GM18909 (cell line): ENCODE measurements around the gene DRAP1.
"Not testable (repeated sequence)": the region's sequence is repeated elsewhere in the genome, so short reads cannot be mapped to it uniquely, and the experiment has no call there.

Experiments
- ATAC-seq: cut with Tn5 transposase; IDR thresholded peaks from one replicate; pipeline ENCODE4 v1.9.1; 2021; ENCODE audit warnings: mild to moderate bottlenecking; ENCODE audit not compliant: unreplicated experiment, poor library complexity

The DRAP1 gene

DNA sequence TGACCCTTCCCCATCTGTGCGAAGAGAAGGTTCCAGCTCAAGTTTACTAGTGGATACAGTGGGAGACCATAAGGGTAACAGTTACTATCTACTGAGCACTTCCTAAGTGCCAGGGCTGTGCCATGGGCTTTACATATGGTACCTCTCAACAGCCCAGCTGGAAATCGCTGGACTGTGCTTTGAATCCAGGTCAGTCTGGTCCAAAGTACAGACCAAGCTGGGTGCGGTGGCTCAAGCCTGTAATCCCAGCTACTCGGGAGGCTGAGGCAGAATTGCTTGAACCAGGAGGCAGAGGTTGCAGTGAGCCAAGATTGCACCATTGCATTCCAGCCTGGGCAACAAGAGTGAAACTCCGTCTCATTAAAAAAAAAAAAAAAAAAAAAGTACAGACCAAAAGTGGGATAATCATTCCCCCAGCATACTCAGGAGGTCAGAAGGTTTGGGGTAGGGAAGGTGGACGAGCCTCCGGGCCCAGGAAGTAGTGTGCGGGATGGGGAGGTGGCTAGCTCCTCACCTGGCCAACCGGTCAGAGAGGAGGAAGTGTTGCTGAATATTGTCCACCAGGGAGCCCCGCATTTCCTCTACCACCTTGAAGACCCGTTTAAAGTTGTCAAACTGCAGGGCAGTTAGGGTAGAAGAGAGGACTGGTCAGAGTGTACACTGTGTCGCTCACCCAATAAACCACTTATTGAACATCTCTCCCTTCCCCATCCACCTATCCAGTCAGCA lies 33.3 kb upstream of the DRAP1 start:
- no peak for ATAC-seq

DNA sequence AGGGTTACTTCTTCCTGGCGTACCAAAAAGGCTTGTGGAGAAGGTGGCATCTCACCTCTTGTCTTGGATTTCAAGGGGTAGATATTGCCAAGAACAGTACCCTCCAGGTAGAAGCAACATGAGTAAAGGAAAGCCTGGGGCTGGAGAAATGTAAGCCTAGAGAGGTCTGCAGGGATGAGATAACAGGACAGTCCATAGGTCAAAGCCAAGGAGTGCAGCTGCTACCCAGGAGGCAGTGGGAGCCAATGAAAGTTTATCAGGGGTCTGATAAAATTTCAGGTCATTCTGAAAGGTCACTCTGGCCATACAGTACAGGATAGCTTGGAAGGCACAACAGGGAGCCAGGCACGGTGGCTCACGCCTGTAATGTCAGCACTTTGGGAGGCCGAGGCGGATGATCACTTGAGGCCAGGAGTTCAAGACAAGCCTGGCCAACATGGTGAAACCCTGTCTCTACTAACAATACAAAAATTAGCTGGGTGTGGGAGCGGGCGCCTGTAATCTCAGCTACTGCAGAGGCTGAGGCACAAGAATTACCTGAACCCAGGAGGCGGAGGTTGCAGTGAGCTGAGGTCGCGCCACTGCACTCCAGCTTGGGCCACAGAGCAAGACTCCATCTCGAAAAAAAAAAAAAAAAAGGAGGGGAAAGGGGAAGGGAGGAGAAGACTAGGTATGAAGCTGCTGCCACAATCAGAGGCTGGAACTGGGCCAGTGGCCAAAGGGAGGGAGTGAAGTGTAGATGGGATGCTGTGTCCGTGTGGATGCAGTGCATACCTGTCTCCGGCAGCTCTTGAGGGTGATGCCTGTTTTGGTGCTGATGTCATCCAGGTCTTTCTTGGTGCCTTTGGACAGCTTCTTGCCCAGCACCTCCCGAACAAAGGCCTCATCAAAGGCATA lies 32.2 kb upstream of the DRAP1 start:
- no peak for ATAC-seq

DNA sequence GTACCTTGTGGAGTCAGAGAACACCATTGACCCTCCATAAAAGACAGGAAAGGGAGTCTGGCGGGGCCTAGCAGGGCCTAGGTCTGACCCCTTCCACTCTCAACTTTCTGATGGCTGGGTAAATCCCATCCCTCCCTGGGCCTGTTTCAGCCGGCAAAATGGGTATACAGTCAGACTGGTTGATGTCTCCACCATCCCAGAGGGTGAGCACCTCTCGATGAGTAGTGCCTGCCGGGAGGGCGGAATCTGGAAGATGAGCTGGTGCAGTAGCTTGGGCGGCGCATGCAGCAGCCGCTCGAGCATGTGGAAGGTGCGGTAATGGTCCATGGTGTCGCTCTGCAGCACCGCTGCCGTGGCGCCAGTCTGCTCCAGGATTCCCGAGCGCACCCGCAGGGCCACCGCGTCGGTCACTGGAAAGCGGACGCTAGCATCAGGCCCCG lies 31.5 kb upstream of the DRAP1 start:
- ATAC-seq, result no peak

GRCh38 chr11:65888163-65888814 lies 30.9 kb upstream of the DRAP1 start, which contains the start of gene FIBP:
FIBP (minus strand) TSS chr11:65888471; CDS start chr11:65888418, 53 bp downstream.
- peak; percentile 45 for ATAC-seq

DNA sequence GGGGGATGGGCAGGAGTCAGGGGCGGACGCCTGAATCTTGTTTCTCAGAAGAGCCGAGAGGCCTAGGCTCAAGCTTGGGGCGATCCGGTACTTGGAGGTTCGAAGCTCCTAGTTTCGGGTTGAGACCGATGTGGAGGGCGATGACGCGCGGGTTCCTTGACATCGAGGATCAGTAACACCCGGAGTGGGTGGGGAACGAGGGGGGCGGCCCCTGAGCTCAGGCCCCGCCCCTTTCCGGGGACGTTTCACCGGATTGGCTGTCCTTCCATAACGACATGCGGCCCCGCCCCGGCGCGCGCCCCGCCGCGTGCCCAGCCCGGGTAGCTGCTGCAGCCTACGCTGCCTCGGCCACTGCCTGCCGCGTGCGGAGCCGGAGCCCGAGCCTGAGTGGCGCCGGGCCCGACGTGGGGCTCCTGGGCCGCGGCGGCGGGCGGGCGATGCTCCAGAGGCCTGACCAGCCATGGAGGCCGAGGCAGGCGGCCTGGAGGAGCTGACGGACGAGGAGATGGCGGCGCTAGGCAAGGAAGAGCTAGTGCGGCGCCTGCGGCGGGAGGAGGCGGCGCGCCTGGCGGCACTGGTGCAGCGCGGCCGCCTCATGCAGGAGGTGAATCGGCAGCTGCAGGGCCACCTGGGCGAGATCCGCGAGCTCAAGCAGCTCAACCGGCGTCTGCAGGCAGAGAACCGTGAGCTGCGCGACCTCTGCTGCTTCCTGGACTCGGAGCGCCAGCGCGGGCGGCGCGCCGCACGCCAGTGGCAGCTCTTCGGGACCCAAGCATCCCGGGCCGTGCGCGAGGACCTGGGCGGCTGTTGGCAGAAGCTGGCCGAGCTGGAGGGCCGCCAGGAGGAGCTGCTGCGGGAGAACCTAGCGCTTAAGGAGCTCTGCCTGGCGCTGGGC lies 28.7 kb upstream of the DRAP1 start, which contains the start of gene CCDC85B:
Gene CCDC85B (plus strand): TSS at position 350 of the 895 bp plus-strand sequence. CDS start 111 bp downstream, at position 461.
- peak; percentile 54 for ATAC-seq

GRCh38 chr11:65891219-65892136 lies 27.7 kb upstream of the DRAP1 start:
- ATAC-seq, result no peak

DNA sequence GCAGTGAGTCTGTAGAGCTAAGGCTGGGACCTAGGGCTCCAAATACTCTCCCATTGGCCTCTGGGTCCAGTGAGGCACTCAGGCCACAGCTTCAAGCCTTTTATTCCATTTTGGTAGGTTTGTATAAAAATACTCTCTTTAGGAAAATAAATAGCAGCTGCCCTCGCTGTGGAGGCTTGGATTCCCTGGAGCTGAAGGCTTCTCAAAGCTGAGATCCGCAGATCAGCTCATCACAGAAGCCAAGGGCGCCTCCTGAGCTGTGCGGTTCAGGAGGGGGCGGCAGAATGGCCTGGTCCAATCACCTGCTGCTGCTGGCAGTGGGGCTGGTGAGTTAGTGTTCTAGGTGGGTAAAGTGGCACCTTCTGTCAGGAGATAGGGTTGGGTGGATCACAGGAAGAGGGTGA lies 27.1 kb upstream of the DRAP1 start:
- ATAC-seq, result not testable (repeated sequence)

DNA sequence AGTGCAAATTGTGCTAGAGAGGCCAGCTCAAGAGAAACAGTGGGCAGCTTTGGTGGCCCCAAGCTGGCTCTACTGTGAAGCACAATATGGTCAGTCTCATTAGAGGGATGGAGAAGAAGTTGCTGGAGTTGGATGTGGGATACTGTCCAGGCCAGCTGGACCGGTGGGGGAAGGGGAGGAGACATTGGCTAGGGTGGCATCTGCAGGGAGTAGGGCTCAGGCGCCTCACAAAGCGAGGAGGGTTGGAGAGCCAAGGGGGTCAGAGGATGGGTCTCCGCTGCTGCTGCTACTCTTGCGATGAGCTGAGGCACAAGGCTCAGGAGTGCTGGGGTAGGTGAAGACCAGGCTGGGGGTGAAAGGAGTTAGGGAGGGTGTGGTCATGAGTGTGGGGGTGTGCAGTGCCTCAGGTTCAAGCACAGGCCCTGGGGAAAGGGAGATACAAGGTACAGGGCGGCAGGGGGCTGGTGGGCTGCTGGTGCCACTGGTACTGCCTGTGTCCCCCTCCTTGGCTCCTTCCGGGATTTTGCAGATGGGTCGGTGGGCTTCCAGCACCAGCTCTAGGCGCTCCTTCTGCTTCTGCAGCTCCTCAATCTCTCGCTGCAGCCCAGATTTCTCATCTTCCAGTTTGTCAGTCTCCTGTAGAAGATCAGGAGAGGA lies 26.4 kb upstream of the DRAP1 start:
- ATAC-seq, result no peak

- ATAC-seq, result no peak
Measured at GRCh38 chr11:65894034-65894591, 25.1 kb upstream of the DRAP1 start.

GRCh38 chr11:65895482-65895981 lies 23.7 kb upstream of the DRAP1 start:
- ATAC-seq, result no peak

DNA sequence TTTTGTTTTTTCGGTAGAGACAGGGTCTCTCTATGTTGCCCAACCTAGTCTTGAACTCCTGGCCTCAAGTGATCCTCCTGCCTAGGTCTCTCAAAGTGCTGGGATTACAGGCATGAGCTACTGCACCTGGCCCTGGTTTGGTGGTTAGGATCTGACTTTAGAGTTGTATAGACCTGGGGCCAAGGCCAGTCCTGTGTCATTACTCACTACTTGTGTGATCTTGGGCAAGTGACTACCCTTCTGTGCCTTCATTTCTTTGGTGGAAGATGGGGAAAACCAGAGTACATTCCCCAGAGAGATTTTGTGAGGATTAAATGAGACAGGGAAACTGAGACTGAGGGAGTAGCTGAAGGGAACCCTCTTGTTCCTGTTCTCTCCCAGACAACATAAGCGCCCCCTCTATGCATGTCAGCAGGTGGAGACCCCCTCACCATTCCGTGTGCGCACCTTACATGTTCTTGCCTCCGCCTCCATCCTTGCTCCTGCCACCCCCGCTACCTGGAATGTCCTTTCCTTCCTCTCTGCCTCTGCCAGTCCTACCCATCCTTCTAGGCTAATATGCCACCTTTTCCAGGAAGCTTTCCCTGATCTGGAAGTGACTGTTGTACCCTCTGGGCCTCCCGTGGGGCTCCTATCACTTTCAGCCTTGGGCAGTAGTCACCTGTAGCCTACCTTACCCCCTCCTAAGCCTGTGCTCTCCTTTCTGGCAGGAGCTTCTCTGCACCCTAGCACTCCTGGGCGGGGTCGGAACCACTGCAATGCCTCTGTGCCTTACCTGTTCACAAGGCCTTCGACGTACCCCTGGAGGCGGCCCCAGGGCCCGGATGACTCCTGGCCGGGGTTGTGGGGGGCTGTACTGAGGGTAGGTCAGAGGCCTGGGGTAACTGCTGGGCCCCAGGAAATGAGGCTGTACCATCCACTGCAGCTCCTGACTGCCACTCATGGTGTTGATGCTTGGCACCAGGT lies 22.9 kb upstream of the DRAP1 start:
- ATAC-seq, result no peak

GRCh38 chr11:65897020-65897471 lies 22.2 kb upstream of the DRAP1 start:
- ATAC-seq, result no peak

DNA sequence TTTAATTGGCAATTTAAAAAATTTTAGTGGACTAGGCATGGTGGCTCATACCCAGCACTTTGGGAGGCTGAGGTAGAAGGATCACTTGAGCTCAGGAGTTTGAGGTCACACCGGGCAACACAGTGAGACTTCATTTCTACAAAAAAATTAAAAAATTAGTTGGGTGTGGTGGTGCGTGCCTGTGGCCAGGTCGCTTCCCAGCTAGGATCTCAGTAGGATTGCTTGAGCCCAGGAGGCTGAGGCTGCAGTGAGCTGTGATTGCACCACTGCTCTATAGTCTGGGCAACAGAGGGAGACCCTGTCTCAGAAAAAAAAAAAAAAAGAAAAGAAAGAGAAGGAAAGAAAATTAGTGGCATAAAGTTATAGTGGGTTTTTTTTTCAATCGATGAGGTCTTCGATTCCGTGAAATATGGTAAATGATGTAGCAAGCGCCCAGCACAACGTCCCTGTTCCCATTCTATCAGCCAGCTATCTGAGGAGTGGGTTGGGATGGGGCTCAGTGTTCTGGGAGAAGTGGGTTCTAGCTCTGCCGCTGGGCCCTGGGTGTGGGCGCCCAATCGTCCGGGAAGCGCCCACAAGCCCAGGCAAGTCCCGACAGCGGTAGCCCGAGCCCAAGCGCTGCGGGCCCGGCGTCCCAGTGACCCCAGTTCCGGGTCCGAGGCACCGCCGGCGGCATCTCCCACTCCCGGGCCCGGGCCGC lies 20.4 kb upstream of the DRAP1 start:
- ATAC-seq, result no peak

DNA sequence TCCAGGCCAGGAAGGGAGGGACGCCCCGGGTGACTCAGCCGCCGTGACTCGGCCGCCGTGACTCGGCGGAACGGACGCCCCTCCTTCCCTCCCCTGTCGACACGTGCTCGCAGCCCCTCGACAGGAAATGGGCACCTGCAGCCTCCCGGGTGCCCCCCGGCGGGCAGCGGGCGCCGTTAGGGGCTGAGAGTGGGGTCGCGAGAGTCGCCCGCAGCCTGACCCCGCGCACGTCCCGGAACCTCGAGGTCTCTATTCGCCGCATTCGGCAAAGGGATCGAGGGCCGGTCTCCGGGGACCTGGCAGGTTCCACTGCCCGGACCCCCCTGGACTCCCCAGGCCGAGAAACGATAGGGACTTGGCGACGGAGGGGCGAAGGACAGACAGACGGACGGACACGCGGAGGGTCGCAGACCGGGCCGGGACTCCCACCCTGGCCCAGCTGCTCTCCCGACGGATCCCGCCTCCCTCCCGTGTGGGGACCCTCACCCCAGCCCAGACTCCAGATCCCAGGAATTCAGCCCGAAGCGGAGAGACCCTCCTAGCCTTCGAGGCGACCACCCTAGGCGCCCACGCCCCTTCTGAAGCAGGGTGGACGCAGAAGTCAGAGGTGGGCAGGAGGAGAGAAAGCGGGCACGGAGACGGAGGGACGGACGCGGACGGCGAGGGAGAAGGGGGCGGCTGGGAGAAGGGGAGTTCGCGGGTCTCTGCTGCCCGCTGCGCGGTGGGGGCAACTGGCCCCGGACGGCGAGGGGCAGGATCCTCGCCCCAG lies 19.7 kb upstream of the DRAP1 start:
- ATAC-seq, result no peak
